Ishikawa (cell line): ENCODE data around the gene ZBTB14.

Experiments
- RAD21 ChIP-seq: IDR thresholded peaks from 2 replicates; pipeline ENCODE4 v1.6.1; 2012; ENCODE audit warnings: low read depth
- USF1 ChIP-seq: IDR thresholded peaks from 2 replicates; pipeline ENCODE4 v1.6.1; 2012
- TF ChIP-seq, protein P1 (sequence below): IDR thresholded peaks from 2 replicates; pipeline ENCODE4 v1.6.1; 2012; ENCODE audit warnings: low read depth, mild to moderate bottlenecking

DNA sequence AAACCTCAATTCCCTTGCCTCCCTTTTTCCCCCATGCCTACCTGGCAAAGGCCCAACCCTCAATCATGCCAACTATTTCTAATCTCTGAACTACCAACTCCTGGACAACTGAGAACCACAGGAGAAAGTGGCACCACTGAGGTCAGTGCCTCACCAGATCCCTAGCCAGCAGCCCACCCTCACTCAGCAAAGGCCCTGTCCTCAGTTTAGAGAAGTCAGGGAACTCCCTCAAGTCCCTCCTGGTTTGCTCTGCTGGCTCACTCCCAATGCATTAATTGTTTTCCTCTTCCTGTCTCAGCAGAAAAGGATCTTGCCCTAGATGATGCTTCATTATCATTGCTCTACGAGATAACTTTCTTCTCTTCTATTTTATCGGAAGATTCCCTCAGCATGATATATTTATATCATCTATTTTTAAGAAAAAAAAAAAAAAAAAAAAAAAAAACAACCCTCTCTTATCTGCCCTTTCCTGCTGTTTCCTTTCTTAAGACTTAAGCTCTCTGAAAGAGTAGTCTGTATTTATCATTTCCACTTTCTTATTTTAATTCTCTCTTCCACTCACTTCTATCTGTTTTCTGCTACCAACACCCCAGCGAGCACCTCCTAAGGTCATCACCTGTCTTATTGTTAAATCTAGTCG, 22.7 kb upstream of the ZBTB14 start:
- no peak for TF ChIP-seq USF1
- TF ChIP-seq, protein P1, sequence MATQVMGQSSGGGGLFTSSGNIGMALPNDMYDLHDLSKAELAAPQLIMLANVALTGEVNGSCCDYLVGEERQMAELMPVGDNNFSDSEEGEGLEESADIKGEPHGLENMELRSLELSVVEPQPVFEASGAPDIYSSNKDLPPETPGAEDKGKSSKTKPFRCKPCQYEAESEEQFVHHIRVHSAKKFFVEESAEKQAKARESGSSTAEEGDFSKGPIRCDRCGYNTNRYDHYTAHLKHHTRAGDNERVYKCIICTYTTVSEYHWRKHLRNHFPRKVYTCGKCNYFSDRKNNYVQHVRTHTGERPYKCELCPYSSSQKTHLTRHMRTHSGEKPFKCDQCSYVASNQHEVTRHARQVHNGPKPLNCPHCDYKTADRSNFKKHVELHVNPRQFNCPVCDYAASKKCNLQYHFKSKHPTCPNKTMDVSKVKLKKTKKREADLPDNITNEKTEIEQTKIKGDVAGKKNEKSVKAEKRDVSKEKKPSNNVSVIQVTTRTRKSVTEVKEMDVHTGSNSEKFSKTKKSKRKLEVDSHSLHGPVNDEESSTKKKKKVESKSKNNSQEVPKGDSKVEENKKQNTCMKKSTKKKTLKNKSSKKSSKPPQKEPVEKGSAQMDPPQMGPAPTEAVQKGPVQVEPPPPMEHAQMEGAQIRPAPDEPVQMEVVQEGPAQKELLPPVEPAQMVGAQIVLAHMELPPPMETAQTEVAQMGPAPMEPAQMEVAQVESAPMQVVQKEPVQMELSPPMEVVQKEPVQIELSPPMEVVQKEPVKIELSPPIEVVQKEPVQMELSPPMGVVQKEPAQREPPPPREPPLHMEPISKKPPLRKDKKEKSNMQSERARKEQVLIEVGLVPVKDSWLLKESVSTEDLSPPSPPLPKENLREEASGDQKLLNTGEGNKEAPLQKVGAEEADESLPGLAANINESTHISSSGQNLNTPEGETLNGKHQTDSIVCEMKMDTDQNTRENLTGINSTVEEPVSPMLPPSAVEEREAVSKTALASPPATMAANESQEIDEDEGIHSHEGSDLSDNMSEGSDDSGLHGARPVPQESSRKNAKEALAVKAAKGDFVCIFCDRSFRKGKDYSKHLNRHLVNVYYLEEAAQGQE = no peak
- TF ChIP-seq RAD21 = no peak
